Posterior cingulate gyrus (tissue), 11 donors: ENCODE measurements around the gene RBM20.

Experiments used
- DNase-seq, 10 donors: peaks; one replicate each; pipeline versions ENCODE4 v3.0.0 to v3.0.0-alpha.2; 2020 to 2021; ENCODE audit warnings: mixed read lengths in 3 of 10
- intact Hi-C: fragments of 100-400 bp; cut with DNase I; formaldehyde crosslinking; loops from one replicate; pipeline ENCODE4 v1.15.1; 2023

RBM20 gene

GRCh38 chr10:110774069-110775019 lies 130.2 kb downstream of the RBM20 start:
- intact Hi-C loops: no loop called here
- no peak for DNase-seq

GRCh38 chr10:110775020-110775375 lies 130.9 kb downstream of the RBM20 start:
- intact Hi-C loops: no loop called here
- DNase-seq: no peak

- no peak for DNase-seq
- intact Hi-C loops: no loop called here
Measured at GRCh38 chr10:110775406-110775805, 131.3 kb downstream of the RBM20 start.

- peak in 1 of 10 donors; percentile 7 for DNase-seq
- intact Hi-C loops: no loop called here
Measured at GRCh38 chr10:110777017-110777416, 132.9 kb downstream of the RBM20 start.

- intact Hi-C loops: no loop called here
- DNase-seq: no peak
Measured at GRCh38 chr10:110777661-110778060, 133.5 kb downstream of the RBM20 start.

GRCh38 chr10:110778211-110778610 lies 134.1 kb downstream of the RBM20 start:
- intact Hi-C loops: no loop called here
- DNase-seq: no peak

- peak in 2 of 10 donors; percentile 12 to 18 for DNase-seq
- intact Hi-C loops: no loop called here
Measured at GRCh38 chr10:110779489-110779888, 135.4 kb downstream of the RBM20 start.

GRCh38 chr10:110780704-110781103 lies 136.6 kb downstream of the RBM20 start:
- DNase-seq: no peak
- intact Hi-C loops: no loop called here

GRCh38 chr10:110781139-110781538 lies 137.0 kb downstream of the RBM20 start:
- DNase-seq: peak in 1 of 10 donors; percentile 9
- intact Hi-C loops: no loop called here

GRCh38 chr10:110782616-110783015 lies 138.5 kb downstream of the RBM20 start:
- no peak for DNase-seq
- intact Hi-C loops: no loop called here

GRCh38 chr10:110783509-110784107 lies 139.5 kb downstream of the RBM20 start:
- intact Hi-C loops: no loop called here
- no peak for DNase-seq

- DNase-seq: no peak
- intact Hi-C loops: no loop called here
Measured at GRCh38 chr10:110784198-110784597, 140.1 kb downstream of the RBM20 start.

- no peak for DNase-seq
- intact Hi-C loops: no loop called here
Measured at GRCh38 chr10:110786172-110786571, 142.0 kb downstream of the RBM20 start.

GRCh38 chr10:110788620-110789385 lies 144.7 kb downstream of the RBM20 start:
- DNase-seq: no peak
- intact Hi-C loops: no loop called here

- intact Hi-C loops: no loop called here
- no peak for DNase-seq
Measured at GRCh38 chr10:110789604-110790433, 145.7 kb downstream of the RBM20 start.

GRCh38 chr10:110790913-110791506 lies 146.9 kb downstream of the RBM20 start:
- DNase-seq: no peak
- intact Hi-C loops: no loop called here

GRCh38 chr10:110791541-110792073 lies 147.5 kb downstream of the RBM20 start:
- intact Hi-C loops: no loop called here
- DNase-seq: no peak

- intact Hi-C loops: no loop called here
- no peak for DNase-seq
Measured at GRCh38 chr10:110792476-110793125, 148.5 kb downstream of the RBM20 start.

GRCh38 chr10:110793128-110793812 lies 149.1 kb downstream of the RBM20 start:
- no peak for DNase-seq
- intact Hi-C loops: no loop called here
